GM12878 (cell line): Measurements from ENCODE around the gene PPOX. TPM values are rescaled to one million over a fixed set of nuclear protein-coding genes. Genes with fewer than 3 reads are reported as not detected.

Experiments
- ASH2L ChIP-seq: fragments of 300-600, 200-600 bp; sonication (generic); IDR thresholded peaks from 2 replicates; pipeline ENCODE4 v1.6.1; 2017; ENCODE audit warnings: low read depth, mild to moderate bottlenecking, borderline replicate concordance
- CTCF ChIP-seq, 3 experiments: IDR thresholded peaks in 2 of 3; conservative IDR thresholded peaks in 1 of 3; 2 replicates each; pipeline ENCODE4 v1.5.1; 2011; ENCODE audit warnings: low read depth in 3 of 3, low read length in 3 of 3, mild to moderate bottlenecking in 3 of 3, control low read depth in 2 of 3, moderate library complexity in 2 of 3, inconsistent platforms in 1 of 3, mixed read lengths in 1 of 3; ENCODE audit not compliant: control insufficient read depth in 2 of 3, insufficient read depth in 1 of 3; ENCODE audit errors: extremely low read depth in 1 of 3
- EED ChIP-seq: sonication (generic); IDR thresholded peaks from 2 replicates; pipeline ENCODE4 v1.6.1; 2016; ENCODE audit warnings: antibody characterized with exemption, low read depth
- FOXM1 ChIP-seq: IDR thresholded peaks from 2 replicates; pipeline ENCODE4 v1.6.1; 2012; ENCODE audit warnings: low read depth, mild to moderate bottlenecking, inconsistent platforms, low read length, moderate library complexity
- IRF4 ChIP-seq: IDR thresholded peaks from 2 replicates; pipeline ENCODE4 v1.6.1; 2011; ENCODE audit warnings: low read depth, low read length
- MYB ChIP-seq: fragments of 150-350 bp; IDR thresholded peaks from 2 replicates; pipeline ENCODE4 v1.6.1; 2014; ENCODE audit warnings: mild to moderate bottlenecking, low read depth, low read length, borderline replicate concordance
- NBN ChIP-seq: fragments of 450-650 bp; IDR thresholded peaks from 2 replicates; pipeline ENCODE4 v1.6.1; 2016
- NR2C2 ChIP-seq: IDR thresholded peaks from 2 replicates; pipeline ENCODE4 v1.6.1; 2011; ENCODE audit warnings: borderline replicate concordance, low read depth; ENCODE audit not compliant: control insufficient read depth, insufficient read length
- PML ChIP-seq: IDR thresholded peaks from 2 replicates; pipeline ENCODE4 v1.6.1; 2012; ENCODE audit warnings: low read length, inconsistent platforms
- POLR2A ChIP-seq: IDR thresholded peaks from 2 replicates; pipeline ENCODE4 v1.6.1; 2011; ENCODE audit warnings: low read depth, mild to moderate bottlenecking, low read length
- POLR2AphosphoS2 ChIP-seq: IDR thresholded peaks from 2 replicates; pipeline ENCODE4 v1.6.1; 2011; ENCODE audit warnings: low read depth, mild to moderate bottlenecking, low read length, improper control_type of control experiment, moderate library complexity
- RCOR1 ChIP-seq: conservative IDR thresholded peaks from 2 replicates; pipeline ENCODE4 v1.6.1; 2012; ENCODE audit warnings: low read depth, low read length, improper control_type of control experiment
- SIN3A ChIP-seq: IDR thresholded peaks from 2 replicates; pipeline ENCODE4 v1.6.1; 2012; ENCODE audit warnings: low read depth, low read length, improper control_type of control experiment
- SMAD5 ChIP-seq: IDR thresholded peaks from 2 replicates; pipeline ENCODE4 v1.6.1; 2016; ENCODE audit warnings: antibody characterized with exemption, low read depth
- SREBF1 ChIP-seq: IDR thresholded peaks from 2 replicates; pipeline ENCODE4 v1.6.1; 2012; ENCODE audit warnings: mild to moderate bottlenecking, low read length
- SRF ChIP-seq, 2 experiments: IDR thresholded peaks; 2 replicates each; pipeline ENCODE4 v1.6.1; 2011; ENCODE audit warnings: low read depth in 2 of 2, low read length in 2 of 2, mild to moderate bottlenecking in 1 of 2, moderate library complexity in 1 of 2
- TARDBP ChIP-seq: IDR thresholded peaks from 2 replicates; pipeline ENCODE4 v1.6.1; 2016; ENCODE audit warnings: borderline replicate concordance
- TCF3 ChIP-seq: IDR thresholded peaks from 2 replicates; pipeline ENCODE4 v1.6.1; 2012; ENCODE audit warnings: low read depth, mild to moderate bottlenecking, low read length, borderline replicate concordance; ENCODE audit not compliant: insufficient read depth
- ZBED1 ChIP-seq: IDR thresholded peaks from 2 replicates; pipeline ENCODE4 v1.6.1; 2016; ENCODE audit warnings: borderline replicate concordance
- ZSCAN29 ChIP-seq: fragments of 450-650 bp; IDR thresholded peaks from 2 replicates; pipeline ENCODE4 v1.6.1; 2017; ENCODE audit warnings: mild to moderate bottlenecking, moderate library complexity
- polyA plus RNA-seq, 11 experiments: library from polyadenylated mRNA; depleted of rRNA in 4 of 11; unstranded in 6 of 11; stranded (reverse) in 5 of 11; fragments of >200 nt; fragmentation: Nextera tagmentation in 4 of 11; fragmentation: Illumina TruSeq in 1 of 11; extraction: Ambion mirVana in 4 of 11; extraction: Trizol in 1 of 11; gene quantifications; 1 replicate in 1 of 11; 2 replicates in 10 of 11; pipeline versions ENCODE4 v1.2.1 to v1.2.3, GENCODE V29; 2011 to 2016; ENCODE audit warnings: inconsistent platforms in 2 of 11, missing spikeins in 2 of 11, low read depth in 1 of 11
- total RNA-seq, 4 experiments: library from RNA; depleted of rRNA in 3 of 4; stranded (reverse); fragments of >200 nt in 3 of 4; fragmentation: Illumina TruSeq in 1 of 4; extraction: Trizol in 1 of 4; gene quantifications; 2 replicates each; pipeline versions ENCODE4 v1.2.1 to v1.2.3, GENCODE V29; 2013 to 2021
- TF ChIP-seq, protein P1 (sequence below): fragments of 450-650 bp; IDR thresholded peaks from 2 replicates; pipeline ENCODE4 v1.6.1; 2017; ENCODE audit warnings: borderline replicate concordance
- TF ChIP-seq, protein P2 (sequence below): fragments of 450-650 bp; IDR thresholded peaks from 2 replicates; pipeline ENCODE4 v1.6.1; 2017; ENCODE audit warnings: mild to moderate bottlenecking, low read depth, inconsistent platforms; ENCODE audit not compliant: poor library complexity, severe bottlenecking

PPOX gene
- total and polyA plus RNA-seq, 10 of the 15 experiments (the other 5 are each of a cell fraction or from before 2014, with no cell fraction given) = 8.9 to 31.5 (median 20.3) TPM

DNA sequence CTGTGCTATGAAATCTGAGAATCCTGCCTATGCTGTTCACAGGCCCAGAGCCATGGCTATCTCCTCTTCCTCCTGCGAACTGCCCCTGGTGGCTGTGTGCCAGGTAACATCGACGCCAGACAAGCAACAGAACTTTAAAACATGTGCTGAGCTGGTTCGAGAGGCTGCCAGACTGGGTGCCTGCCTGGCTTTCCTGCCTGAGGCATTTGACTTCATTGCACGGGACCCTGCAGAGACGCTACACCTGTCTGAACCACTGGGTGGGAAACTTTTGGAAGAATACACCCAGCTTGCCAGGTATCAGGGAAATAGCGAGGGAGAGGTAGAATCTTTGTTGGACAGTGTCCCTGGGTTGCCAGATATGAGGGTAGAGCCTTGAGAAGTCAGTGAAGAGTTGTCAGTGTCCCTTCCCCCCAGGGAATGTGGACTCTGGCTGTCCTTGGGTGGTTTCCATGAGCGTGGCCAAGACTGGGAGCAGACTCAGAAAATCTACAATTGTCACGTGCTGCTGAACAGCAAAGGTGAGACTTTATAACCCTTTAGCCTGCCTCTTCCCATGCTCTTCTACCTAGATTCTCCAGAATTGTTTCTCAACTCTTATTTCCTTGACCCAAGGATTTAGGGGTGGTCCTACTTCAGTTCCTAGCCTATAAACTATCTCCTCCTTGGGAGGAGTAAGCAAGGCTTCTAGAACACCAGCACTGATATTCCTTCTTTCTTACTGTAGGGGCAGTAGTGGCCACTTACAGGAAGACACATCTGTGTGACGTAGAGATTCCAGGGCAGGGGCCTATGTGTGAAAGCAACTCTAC lies 46.9 kb upstream of the PPOX start (continued):
- TF ChIP-seq RCOR1 = no peak
- TF ChIP-seq MYB = no peak
- no peak for TF ChIP-seq FOXM1
- TF ChIP-seq, protein P1, sequence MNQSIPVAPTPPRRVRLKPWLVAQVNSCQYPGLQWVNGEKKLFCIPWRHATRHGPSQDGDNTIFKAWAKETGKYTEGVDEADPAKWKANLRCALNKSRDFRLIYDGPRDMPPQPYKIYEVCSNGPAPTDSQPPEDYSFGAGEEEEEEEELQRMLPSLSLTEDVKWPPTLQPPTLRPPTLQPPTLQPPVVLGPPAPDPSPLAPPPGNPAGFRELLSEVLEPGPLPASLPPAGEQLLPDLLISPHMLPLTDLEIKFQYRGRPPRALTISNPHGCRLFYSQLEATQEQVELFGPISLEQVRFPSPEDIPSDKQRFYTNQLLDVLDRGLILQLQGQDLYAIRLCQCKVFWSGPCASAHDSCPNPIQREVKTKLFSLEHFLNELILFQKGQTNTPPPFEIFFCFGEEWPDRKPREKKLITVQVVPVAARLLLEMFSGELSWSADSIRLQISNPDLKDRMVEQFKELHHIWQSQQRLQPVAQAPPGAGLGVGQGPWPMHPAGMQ = no peak
- no peak for TF ChIP-seq PML
- no peak for TF ChIP-seq ZBED1
- TF ChIP-seq SRF (IDR thresholded peaks at IDR 0.05; ENCODE audit: low read depth in 2 of 2, low read length in 2 of 2) = no peak
- TF ChIP-seq ASH2L = no peak
- TF ChIP-seq, protein P2, sequence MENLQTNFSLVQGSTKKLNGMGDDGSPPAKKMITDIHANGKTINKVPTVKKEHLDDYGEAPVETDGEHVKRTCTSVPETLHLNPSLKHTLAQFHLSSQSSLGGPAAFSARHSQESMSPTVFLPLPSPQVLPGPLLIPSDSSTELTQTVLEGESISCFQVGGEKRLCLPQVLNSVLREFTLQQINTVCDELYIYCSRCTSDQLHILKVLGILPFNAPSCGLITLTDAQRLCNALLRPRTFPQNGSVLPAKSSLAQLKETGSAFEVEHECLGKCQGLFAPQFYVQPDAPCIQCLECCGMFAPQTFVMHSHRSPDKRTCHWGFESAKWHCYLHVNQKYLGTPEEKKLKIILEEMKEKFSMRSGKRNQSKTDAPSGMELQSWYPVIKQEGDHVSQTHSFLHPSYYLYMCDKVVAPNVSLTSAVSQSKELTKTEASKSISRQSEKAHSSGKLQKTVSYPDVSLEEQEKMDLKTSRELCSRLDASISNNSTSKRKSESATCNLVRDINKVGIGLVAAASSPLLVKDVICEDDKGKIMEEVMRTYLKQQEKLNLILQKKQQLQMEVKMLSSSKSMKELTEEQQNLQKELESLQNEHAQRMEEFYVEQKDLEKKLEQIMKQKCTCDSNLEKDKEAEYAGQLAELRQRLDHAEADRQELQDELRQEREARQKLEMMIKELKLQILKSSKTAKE = no peak
- peak; percentile 58; the same call in 1 of the 2 replicates for TF ChIP-seq NBN
- no peak for TF ChIP-seq NR2C2
- TF ChIP-seq SMAD5 = no peak
- no peak for TF ChIP-seq SREBF1
- no peak for TF ChIP-seq IRF4
- no peak for TF ChIP-seq SIN3A
- TF ChIP-seq ZSCAN29 = no peak
- peak; percentile 19; the same call in 1 of the 2 replicates for TF ChIP-seq POLR2AphosphoS2
- 0 out of 2 replicates have a peak, but pooled peaks have one; percentile 24 for TF ChIP-seq POLR2A
- no peak for TF ChIP-seq TCF3
- peak; percentile 47 to 63 (median 48); a peak in 5 of 6 replicates for TF ChIP-seq CTCF (IDR thresholded peaks at IDR 0.05 in 2 of 3, conservative IDR thresholded peaks at IDR 0.05 in 1 of 3; ENCODE audit: control insufficient read depth in 2 of 3, extremely low read depth in 1 of 3, insufficient read depth in 1 of 3, low read depth in 3 of 3, low read length in 3 of 3)
- TF ChIP-seq TARDBP = no peak
- TF ChIP-seq EED = no peak
